ENCODE data around the gene ARHGAP44. TPM values are rescaled to one million over a fixed set of nuclear protein-coding genes. Genes with fewer than 3 reads are reported as not detected.
"Not testable (repeated sequence)": the region's sequence is repeated elsewhere in the genome, so short reads cannot be mapped to it uniquely, and the experiment has no call there.

The ARHGAP44 gene
- total and polyA plus RNA-seq, 10 donors = 0.54 to 2.6 (median 1.6) TPM

GRCh38 chr17:12857592-12857991 is 68.3 kb downstream of the ARHGAP44 start:
- Histone ChIP-seq H3K4me3 (no peak overlapping the region), H3K9me3 (peaks cover 0 to 49% (median 4%) of the 10 kb centered on the region in 8 donors), H3K4me1 (no peaks in the 10 kb centered on the region), H3K27ac (no peak overlapping the region), H3K27me3 (replicated peaks in 1 of 7) (no peaks in the 10 kb centered on the region), H3K36me3 (no peaks in the 10 kb centered on the region)
- 82 to 95% (median 88%) methylated on average over 2 of the region's 2 CpGs for WGBS, 5 donors
- intact Hi-C loops (cut with DNase I; ENCODE audit: low total_unique reads) = no loop called here
- no peak for DNase-seq
- TF ChIP-seq, protein P1, sequence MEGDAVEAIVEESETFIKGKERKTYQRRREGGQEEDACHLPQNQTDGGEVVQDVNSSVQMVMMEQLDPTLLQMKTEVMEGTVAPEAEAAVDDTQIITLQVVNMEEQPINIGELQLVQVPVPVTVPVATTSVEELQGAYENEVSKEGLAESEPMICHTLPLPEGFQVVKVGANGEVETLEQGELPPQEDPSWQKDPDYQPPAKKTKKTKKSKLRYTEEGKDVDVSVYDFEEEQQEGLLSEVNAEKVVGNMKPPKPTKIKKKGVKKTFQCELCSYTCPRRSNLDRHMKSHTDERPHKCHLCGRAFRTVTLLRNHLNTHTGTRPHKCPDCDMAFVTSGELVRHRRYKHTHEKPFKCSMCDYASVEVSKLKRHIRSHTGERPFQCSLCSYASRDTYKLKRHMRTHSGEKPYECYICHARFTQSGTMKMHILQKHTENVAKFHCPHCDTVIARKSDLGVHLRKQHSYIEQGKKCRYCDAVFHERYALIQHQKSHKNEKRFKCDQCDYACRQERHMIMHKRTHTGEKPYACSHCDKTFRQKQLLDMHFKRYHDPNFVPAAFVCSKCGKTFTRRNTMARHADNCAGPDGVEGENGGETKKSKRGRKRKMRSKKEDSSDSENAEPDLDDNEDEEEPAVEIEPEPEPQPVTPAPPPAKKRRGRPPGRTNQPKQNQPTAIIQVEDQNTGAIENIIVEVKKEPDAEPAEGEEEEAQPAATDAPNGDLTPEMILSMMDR (IDR thresholded peaks at IDR 0.05 in 8 of 11, conservative IDR thresholded peaks at IDR 0.05 in 3 of 11) = no peak
- TF ChIP-seq POLR2A (IDR thresholded peaks at IDR 0.05) (no peak), POLR2AphosphoS5 (IDR thresholded peaks at IDR 0.05) (no peak)

GRCh38 chr17:12859520-12859919 is 70.2 kb downstream of the ARHGAP44 start:
- H3K4me3 ChIP-seq = no peak overlapping the region
- H3K36me3 ChIP-seq = no peaks in the 10 kb centered on the region
- intact Hi-C loops (cut with DNase I; ENCODE audit: low total_unique reads) = no loop called here
- H3K27ac ChIP-seq = no peak overlapping the region
- peaks cover 0 to 55% (median 4%) of the 10 kb centered on the region in 8 donors for H3K9me3 ChIP-seq
- H3K27me3 ChIP-seq (replicated peaks in 1 of 7) = no peaks in the 10 kb centered on the region
- DNase-seq = no peak
- WGBS, 5 donors = 63 to 75% (median 69%) methylated on average over 9 of the region's 9 CpGs
- TF ChIP-seq, protein P1 (IDR thresholded peaks at IDR 0.05 in 8 of 11, conservative IDR thresholded peaks at IDR 0.05 in 3 of 11) = no peak
- TF ChIP-seq POLR2A (IDR thresholded peaks at IDR 0.05) (no peak), POLR2AphosphoS5 (IDR thresholded peaks at IDR 0.05) (no peak)
- no peaks in the 10 kb centered on the region for H3K4me1 ChIP-seq

DNA sequence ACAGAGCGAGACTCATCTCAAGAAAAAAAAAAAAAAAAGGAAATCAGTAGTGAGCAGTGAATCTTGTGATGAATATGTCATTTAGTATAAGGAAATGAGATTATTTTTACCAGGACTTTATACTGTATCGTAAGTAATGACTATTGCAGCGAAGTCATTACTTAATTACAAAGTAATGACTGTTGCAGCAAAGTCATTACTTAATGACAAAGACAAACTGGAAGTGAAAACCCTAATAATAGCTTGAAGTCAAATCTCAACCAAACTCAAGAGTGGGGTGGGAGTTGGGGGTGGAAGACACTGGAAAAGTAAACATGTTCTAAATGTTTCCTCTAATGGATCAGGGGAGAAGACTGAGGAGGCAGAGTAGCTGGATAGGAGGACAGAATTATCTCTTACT is 76.5 kb downstream of the ARHGAP44 start:
- DNase-seq = no peak
- H3K27me3 ChIP-seq (replicated peaks in 1 of 7) = no peaks in the 10 kb centered on the region
- WGBS, 5 donors = 78 to 92% (median 87%) methylated on average over 3 of the region's 3 CpGs

GRCh38 chr17:12866244-12866643 is 76.9 kb downstream of the ARHGAP44 start:
- no peaks in the 10 kb centered on the region for H3K36me3 ChIP-seq
- 66 to 80% (median 74%) methylated on average over 4 of the region's 4 CpGs for WGBS, 5 donors
- DNase-seq = no peak
- H3K9me3 ChIP-seq = peaks cover 0 to 9% (median under 1%) of the 10 kb centered on the region in 8 donors
- intact Hi-C loops (cut with DNase I; ENCODE audit: low total_unique reads) = no loop called here
- TF ChIP-seq POLR2A (IDR thresholded peaks at IDR 0.05) (no peak), POLR2AphosphoS5 (IDR thresholded peaks at IDR 0.05) (no peak)
- no peaks in the 10 kb centered on the region for H3K4me1 ChIP-seq
- no peaks in the 10 kb centered on the region for H3K27me3 ChIP-seq (replicated peaks in 1 of 7)
- H3K27ac ChIP-seq = no peak overlapping the region
- no peak overlapping the region for H3K4me3 ChIP-seq

More for the DNA sequence above, 76.5 kb downstream of the ARHGAP44 start:
- TF ChIP-seq POLR2A (IDR thresholded peaks at IDR 0.05) (no peak), POLR2AphosphoS5 (IDR thresholded peaks at IDR 0.05) (no peak)
- TF ChIP-seq, protein P1 (IDR thresholded peaks at IDR 0.05 in 8 of 11, conservative IDR thresholded peaks at IDR 0.05 in 3 of 11) = no peak
- Histone ChIP-seq H3K27ac (no peak overlapping the region), H3K4me1 (no peaks in the 10 kb centered on the region), H3K4me3 (no peak overlapping the region), H3K36me3 (no peaks in the 10 kb centered on the region), H3K9me3 (peaks cover 0 to 11% (median 0%) of the 10 kb centered on the region in 8 donors)
- intact Hi-C loops (cut with DNase I; ENCODE audit: low total_unique reads) = no loop called here

DNA sequence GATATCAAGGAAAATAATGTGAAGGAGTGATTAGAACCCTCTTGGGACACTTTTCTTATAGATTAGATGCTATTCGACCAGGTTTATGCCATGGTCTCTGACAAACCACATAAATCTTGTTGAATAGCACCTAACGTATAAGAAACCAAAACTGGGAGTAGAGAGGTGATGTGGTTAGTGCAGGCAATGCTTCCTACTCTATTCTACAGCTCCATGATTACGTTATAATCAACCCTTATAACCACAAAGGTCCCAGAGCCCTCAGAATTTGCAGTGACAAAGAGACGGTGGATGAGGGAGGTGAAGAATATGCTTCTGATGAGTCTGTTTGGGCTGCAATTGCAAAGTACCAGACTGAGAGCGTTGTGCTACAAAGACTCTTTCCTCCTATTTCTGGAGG is 78.4 kb downstream of the ARHGAP44 start:
- intact Hi-C loops (cut with DNase I; ENCODE audit: low total_unique reads) = no loop called here
- H3K9me3 ChIP-seq = peaks cover 0 to 22% (median 12%) of the 10 kb centered on the region in 8 donors
- no peaks in the 10 kb centered on the region for H3K4me1 ChIP-seq
- no peaks in the 10 kb centered on the region for H3K27me3 ChIP-seq (replicated peaks in 1 of 7)
- no peak overlapping the region for H3K27ac ChIP-seq
- no peak for DNase-seq
- no peaks in the 10 kb centered on the region for H3K36me3 ChIP-seq
- TF ChIP-seq, protein P1 (IDR thresholded peaks at IDR 0.05 in 8 of 11, conservative IDR thresholded peaks at IDR 0.05 in 3 of 11) = no peak
- TF ChIP-seq POLR2AphosphoS5 (IDR thresholded peaks at IDR 0.05) (no peak), POLR2A (IDR thresholded peaks at IDR 0.05) (no peak)
- 74 to 87% (median 77%) methylated on average over 5 of the region's 5 CpGs for WGBS, 5 donors
- no peak overlapping the region for H3K4me3 ChIP-seq

- 85 to 93% (median 89%) methylated on average over 7 of the region's 7 CpGs for WGBS, 5 donors
- intact Hi-C loops (cut with DNase I; ENCODE audit: low total_unique reads); H3K27ac ChIP-seq; H3K4me3 ChIP-seq; DNase-seq; H3K36me3 ChIP-seq; H3K27me3 ChIP-seq (replicated peaks in 1 of 7); H3K4me1 ChIP-seq: not testable (repeated sequence)
- H3K9me3 ChIP-seq = peaks cover 0 to 34% (median 15%) of the 10 kb centered on the region in 8 donors
Observed at GRCh38 chr17:12873415-12874125, 84.3 kb downstream of the ARHGAP44 start.

Data from spleen (tissue), 11 donors.